WTC11 (cell line): Measurements from ENCODE around the gene RBM34. TPM values are rescaled to one million over a fixed set of nuclear protein-coding genes. Genes with fewer than 3 reads are reported as not detected.
"Not testable (repeated sequence)": the region's sequence is repeated elsewhere in the genome, so short reads cannot be mapped to it uniquely, and the experiment has no call there.

ENCODE experiments used
- ATAC-seq: fragments of 200-7000 bp; cut with Tn5 transposase; 2 replicates; pipeline ENCODE4 v1.10.0; 2021; ENCODE audit warnings: mild to moderate bottlenecking, moderate library complexity
- CTCF ChIA-PET: fragments of 300-600 bp; sonication (Branson Sonifier 250); formaldehyde crosslinking; loops from one replicate; lab custom pipeline; 2021; ENCODE audit warnings: antibody characterized with exemption; lab: Charles Lee
- POLR2A ChIA-PET: fragments of 350-600 bp; sonication (Branson Sonifier 250); formaldehyde crosslinking; loops from one replicate; lab custom pipeline; 2021; ENCODE audit warnings: antibody characterized with exemption; lab: Charles Lee
- DNase-seq: peaks from one replicate; pipeline ENCODE4 v3.0.0; 2021; ENCODE audit warnings: low spot score
- H3K27ac Mint-ChIP-seq: 2 replicates; pipeline ENCODE4 v1.8.0; 2021; ENCODE audit warnings: mixed read lengths
- H3K27me3 Mint-ChIP-seq: 2 replicates; pipeline ENCODE4 v1.8.0; 2021; ENCODE audit warnings: low read depth, mild to moderate bottlenecking, moderate library complexity, mixed read lengths
- H3K36me3 Mint-ChIP-seq: 2 replicates; pipeline ENCODE4 v1.8.0; 2021; ENCODE audit warnings: mixed read lengths
- H3K4me1 Mint-ChIP-seq: 2 replicates; pipeline ENCODE4 v1.8.0; 2022; ENCODE audit warnings: mixed read lengths
- H3K4me3 Mint-ChIP-seq: 2 replicates; pipeline ENCODE4 v1.8.0; 2021; ENCODE audit warnings: mild to moderate bottlenecking, moderate library complexity, mixed read lengths
- H3K9me3 Mint-ChIP-seq: 2 replicates; pipeline ENCODE4 v1.8.0; 2021; ENCODE audit warnings: mixed read lengths
- ARID4B ChIP-seq: sonication (generic); formaldehyde crosslinking; IDR thresholded peaks from 2 replicates; pipeline ENCODE4 v1.8.0; 2023; ENCODE audit warnings: missing genetic modification reagents, mild to moderate bottlenecking, borderline replicate concordance
- CTCF ChIP-seq: fragments of 200-600 bp; IDR thresholded peaks from 2 replicates; pipeline ENCODE4 v1.8.0; 2022; ENCODE audit warnings: antibody characterized with exemption
- FOXJ3 ChIP-seq: sonication (generic); formaldehyde crosslinking; IDR thresholded peaks from 2 replicates; pipeline ENCODE4 v1.9.0; 2021; ENCODE audit warnings: missing genetic modification reagents, mild to moderate bottlenecking, borderline replicate concordance
- HMGA2 ChIP-seq: fragments of 250-450 bp; sonication (Bioruptor Pico); IDR thresholded peaks from 2 replicates; pipeline ENCODE4 v1.4.0; 2021; ENCODE audit warnings: mild to moderate bottlenecking, moderate library complexity
- MAX ChIP-seq: sonication (generic); formaldehyde crosslinking; IDR thresholded peaks from 2 replicates; pipeline ENCODE4 v1.8.0; 2022; ENCODE audit warnings: mild to moderate bottlenecking, missing genetic modification reagents
- SOX15 ChIP-seq: fragments of 250-450 bp; sonication (Bioruptor Pico); IDR thresholded peaks from 2 replicates; pipeline ENCODE4 v1.9.0; 2021; ENCODE audit warnings: mild to moderate bottlenecking
- USF1 ChIP-seq: sonication (generic); formaldehyde crosslinking; IDR thresholded peaks from 2 replicates; pipeline ENCODE4 v1.8.0; 2022; ENCODE audit warnings: mild to moderate bottlenecking, missing genetic modification reagents
- ZNF263 ChIP-seq: sonication (generic); formaldehyde crosslinking; IDR thresholded peaks from 2 replicates; pipeline ENCODE4 v1.8.1; 2022; ENCODE audit warnings: low read depth, mild to moderate bottlenecking, moderate library complexity, missing genetic modification reagents
- ZNF317 ChIP-seq: sonication (generic); formaldehyde crosslinking; IDR thresholded peaks from 2 replicates; pipeline ENCODE4 v1.8.1; 2023; ENCODE audit warnings: low read depth, mild to moderate bottlenecking, moderate library complexity, missing genetic modification reagents, borderline replicate concordance
- ZNF416 ChIP-seq: fragments of 250-450 bp; sonication (Bioruptor Pico); IDR thresholded peaks from 2 replicates; pipeline ENCODE4 v1.9.0; 2021; ENCODE audit warnings: mild to moderate bottlenecking, inconsistent platforms
- ZNF423 ChIP-seq: fragments of 250-450 bp; sonication (Bioruptor Pico); IDR thresholded peaks from 2 replicates; pipeline ENCODE4 v2.1.2; 2022; ENCODE audit warnings: mild to moderate bottlenecking, moderate library complexity
- ZNF512 ChIP-seq: sonication (generic); formaldehyde crosslinking; IDR thresholded peaks from 2 replicates; pipeline ENCODE4 v1.8.1; 2022; ENCODE audit warnings: missing genetic modification reagents, borderline replicate concordance
- ZNF532 ChIP-seq: fragments of 250-450 bp; sonication (Bioruptor Pico); IDR thresholded peaks from 2 replicates; pipeline ENCODE4 v1.9.0; 2021; ENCODE audit warnings: mild to moderate bottlenecking, borderline replicate concordance
- total RNA-seq: library from RNA; stranded (reverse); gene quantifications from 3 replicates; pipeline ENCODE4 v1.2.3, GENCODE V29; 2021

Gene RBM34
- total RNA-seq, 1 experiment from 2014 or later = 112 TPM

- TF ChIP-seq CTCF (peak; percentile 91), FOXJ3 (CRISPR knock-in tag) (no peak), ZNF263 (no peak)
These were observed 67.1 kb downstream of the RBM34 start (continued) for GRCh38 chr1:235093696-235094592.

- peaks cover 36% of the 10 kb centered on the region for H3K4me1 Mint-ChIP-seq
- H3K27ac Mint-ChIP-seq = no peak overlapping the region
- no peaks in the 10 kb centered on the region for H3K9me3 Mint-ChIP-seq
- DNase-seq = peak; percentile 68
- H3K4me3 Mint-ChIP-seq = peak overlapping the region; percentile 67
- TF ChIP-seq ZNF416 (CRISPR knock-in tag) = 0 out of 2 replicates have a peak, but pooled peaks have one; percentile 34
- TF ChIP-seq MAX (CRISPR knock-in tag) = peak; percentile 72
- TF ChIP-seq HMGA2 (CRISPR knock-in tag) = no peak
- TF ChIP-seq USF1 = peak; percentile 40; the same call in 1 of the 2 replicates
- peak; percentile 21; the same call in 1 of the 2 replicates for TF ChIP-seq ZNF423 (CRISPR knock-in tag)
- 0 out of 2 replicates have a peak, but pooled peaks have one; percentile 44 for TF ChIP-seq ARID4B
- TF ChIP-seq ZNF317 = no peak
- no peak for TF ChIP-seq SOX15
- no peak for TF ChIP-seq ZNF532 (CRISPR knock-in tag)
- TF ChIP-seq ZNF512 (CRISPR knock-in tag) = no peak
- TF ChIP-seq, all 79 proteins: peak for 5
- ATAC-seq = peak; percentile 78
- ChIA-PET POLR2A (interaction anchor here (0.5 kb wide), 1 partner anchor 11 kb away, joined by 3 read pairs; no protein-coding TSS in a partner anchor), CTCF (interaction anchor here (0.6 to 1.8 kb wide), 61 partner anchors 9 to 968 kb away, joined by 3 to 37 read pairs (median 4); partner anchors contain the start of genes B3GALNT2, COA6 and IRF2BP2)
- Mint-ChIP-seq H3K36me3 (no peaks in the 10 kb centered on the region), H3K27me3 (no peaks in the 10 kb centered on the region; the same call in 1 of the 2 replicates)
These were observed 67.9 kb downstream of the RBM34 start for GRCh38 chr1:235093013-235093695.

- H3K27me3 Mint-ChIP-seq, DNase-seq, H3K4me3 Mint-ChIP-seq, POLR2A ChIA-PET, H3K9me3 Mint-ChIP-seq, ATAC-seq, H3K36me3 Mint-ChIP-seq, H3K27ac Mint-ChIP-seq: not testable (repeated sequence)
- peaks cover 36% of the 10 kb centered on the region for H3K4me1 Mint-ChIP-seq
- CTCF ChIA-PET = interaction anchor here (0.7 to 1.8 kb wide), 6 partner anchors 48 to 617 kb away, joined by 3 to 37 read pairs (median 6); no protein-coding TSS in a partner anchor
These were observed 68.6 kb downstream of the RBM34 start for GRCh38 chr1:235092415-235092814.

GRCh38 chr1:235092045-235092406, 69.0 kb downstream of the RBM34 start:
- H3K9me3 Mint-ChIP-seq, H3K4me3 Mint-ChIP-seq, H3K27ac Mint-ChIP-seq, POLR2A ChIA-PET, ATAC-seq, DNase-seq, H3K27me3 Mint-ChIP-seq, H3K36me3 Mint-ChIP-seq: not testable (repeated sequence)
- H3K4me1 Mint-ChIP-seq = peaks cover 36% of the 10 kb centered on the region
- CTCF ChIA-PET = interaction anchor here (0.7 to 1.8 kb wide), 5 partner anchors 49 to 617 kb away, joined by 3 to 7 read pairs (median 6); no protein-coding TSS in a partner anchor
